Measurements from ENCODE around the gene ENTPD6. TPM values are rescaled to one million over a fixed set of nuclear protein-coding genes. Genes with fewer than 3 reads are reported as not detected.

The ENTPD6 gene
- total RNA-seq, 2 experiments from 2014 or later: 63.6 to 66.6 TPM

DNA sequence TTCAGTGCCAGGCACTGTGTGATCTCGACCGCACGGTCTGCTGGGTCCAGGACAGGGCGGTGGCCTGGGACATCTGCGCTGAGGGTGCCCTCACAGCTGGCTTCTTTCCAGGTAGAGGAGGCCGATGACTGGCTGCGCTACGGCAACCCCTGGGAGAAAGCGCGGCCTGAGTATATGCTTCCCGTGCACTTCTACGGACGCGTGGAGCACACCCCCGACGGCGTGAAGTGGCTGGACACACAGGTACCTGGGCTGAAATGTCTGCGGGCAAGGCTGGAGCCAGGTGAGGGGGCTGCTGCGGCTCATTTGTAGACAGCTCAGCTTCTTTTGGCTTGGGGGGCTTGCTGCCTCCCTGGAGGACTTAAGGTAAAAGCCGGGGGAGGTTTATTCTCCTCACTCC is 79.0 kb downstream of the ENTPD6 start:
- Mint-ChIP-seq H3K4me1 (ENCODE audit: low read depth) (no peaks in the 10 kb centered on the region), H3K4me3 (no peak overlapping the region), H3K36me3 (ENCODE audit: low read depth) (peaks cover 12% of the 10 kb centered on the region), H3K27me3 (ENCODE audit: low read depth) (no peaks in the 10 kb centered on the region), H3K9me3 (no peaks in the 10 kb centered on the region), H3K27ac (no peak overlapping the region)
- CTCF ChIA-PET: interaction anchor here (1.1 kb wide), 1 partner anchor 21 kb away, joined by 3 read pairs; no protein-coding TSS in a partner anchor
- DNase-seq: no peak
- intact Hi-C loops (cut with micrococcal nuclease): no loop called here

DNA sequence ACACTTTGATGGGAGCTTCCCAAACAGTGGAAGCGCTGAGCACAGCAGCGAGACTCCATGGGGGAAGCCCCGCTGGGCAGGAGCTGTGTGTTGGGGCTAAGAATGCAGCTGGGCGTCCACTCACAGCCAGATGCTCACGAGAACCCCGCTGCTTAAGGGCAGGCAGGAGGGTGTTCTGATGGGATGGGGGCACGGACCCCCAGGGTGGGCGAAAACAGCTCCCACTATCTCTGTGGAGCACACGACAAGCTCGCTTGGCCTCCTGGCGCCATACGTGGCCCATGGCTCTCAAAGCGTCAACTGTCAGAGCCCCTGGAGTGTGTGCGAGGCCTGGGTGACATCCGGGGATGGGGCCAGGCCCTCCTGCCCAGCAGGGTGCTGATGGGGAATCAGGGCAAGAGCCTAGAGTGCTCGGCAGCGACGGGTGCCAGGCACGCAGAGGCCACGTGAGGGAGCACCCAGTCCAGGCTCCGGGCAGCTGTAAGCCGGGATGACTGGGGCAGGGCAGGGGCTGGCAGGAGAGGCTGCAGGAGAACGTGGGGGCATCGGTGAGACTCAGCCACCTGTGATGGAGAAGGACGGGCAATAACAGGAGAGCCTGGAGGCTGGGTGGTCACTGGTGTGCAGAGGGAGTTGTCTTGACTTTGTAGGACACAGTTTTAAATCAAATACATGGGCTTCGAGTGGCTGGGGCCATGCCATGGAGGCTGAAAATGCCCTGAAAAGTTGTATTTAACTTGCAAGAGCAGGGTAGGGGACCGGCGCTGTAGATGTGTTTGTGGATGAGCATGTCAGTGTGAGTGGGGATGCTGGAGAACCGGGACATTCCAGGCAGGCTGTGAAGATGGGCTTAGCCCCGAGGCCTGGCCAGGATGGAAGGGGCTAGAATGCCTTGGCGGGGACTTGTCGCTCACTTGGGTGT is 79.6 kb downstream of the ENTPD6 start:
- Mint-ChIP-seq H3K36me3 (ENCODE audit: low read depth) (peaks cover 9% of the 10 kb centered on the region), H3K9me3 (no peaks in the 10 kb centered on the region), H3K4me3 (no peak overlapping the region), H3K4me1 (ENCODE audit: low read depth) (no peaks in the 10 kb centered on the region), H3K27me3 (ENCODE audit: low read depth) (no peaks in the 10 kb centered on the region), H3K27ac (no peak overlapping the region)
- CTCF ChIA-PET: interaction anchor here (1.1 kb wide), 1 partner anchor 21 kb away, joined by 3 read pairs; no protein-coding TSS in a partner anchor
- intact Hi-C loops (cut with micrococcal nuclease): no loop called here
- no peak for DNase-seq

DNA sequence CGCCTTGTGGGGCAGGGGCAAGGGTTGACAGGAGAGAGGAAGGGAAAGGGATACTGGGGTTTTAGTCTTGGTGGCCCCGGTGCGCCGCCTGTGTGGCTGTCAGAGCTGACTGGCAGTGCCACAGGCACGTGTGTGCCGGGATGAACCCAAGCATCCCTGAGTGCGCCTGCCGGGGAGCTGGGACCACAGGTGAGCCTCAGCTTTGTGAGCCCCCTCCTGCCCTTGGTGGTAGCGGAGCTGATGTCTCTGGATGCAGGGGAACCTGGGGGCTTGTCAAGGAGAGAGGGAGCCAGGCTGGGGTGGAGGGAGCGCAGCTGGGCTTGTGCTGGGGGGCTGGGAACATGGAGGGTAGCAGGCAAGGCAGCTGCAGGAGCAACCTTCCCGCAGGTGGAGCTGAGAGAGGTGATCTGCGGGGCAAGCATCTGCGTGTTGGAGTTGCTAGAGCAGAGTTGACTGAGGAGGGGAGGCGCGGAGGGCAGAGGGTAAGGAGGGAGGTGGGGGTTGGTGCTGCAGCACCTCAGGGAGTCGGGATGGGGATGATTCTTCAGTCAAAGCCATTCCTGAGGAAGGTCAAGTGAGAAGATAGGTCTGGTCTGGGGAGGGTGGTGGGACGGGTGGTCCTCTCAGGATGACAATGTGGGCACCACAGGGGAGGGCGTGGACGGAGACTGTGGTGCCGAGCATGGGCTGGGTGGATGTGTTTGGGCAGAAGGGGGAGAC is 80.5 kb downstream of the ENTPD6 start:
- no peak for DNase-seq
- Mint-ChIP-seq H3K36me3 (ENCODE audit: low read depth) (peaks cover 9% of the 10 kb centered on the region), H3K27me3 (ENCODE audit: low read depth) (no peaks in the 10 kb centered on the region), H3K4me1 (ENCODE audit: low read depth) (no peaks in the 10 kb centered on the region), H3K27ac (no peak overlapping the region), H3K9me3 (no peaks in the 10 kb centered on the region), H3K4me3 (no peak overlapping the region)
- intact Hi-C loops (cut with micrococcal nuclease): no loop called here
- CTCF ChIA-PET: interaction anchor here (1.5 kb wide), 1 partner anchor 19 kb away, joined by 4 read pairs; no protein-coding TSS in a partner anchor

Other genes with a start within 250 kb of the ENTPD6 start
- 10 to 100 TPM; 37.8 to 43.1 TPM for gene CST7, start 246.4 kb upstream of the ENTPD6 start, total RNA-seq
- 10 to 100 TPM; 46.9 to 50.9 TPM for gene APMAP, start 203.0 kb upstream of the ENTPD6 start, total RNA-seq
- 10 to 100 TPM in 1 of 2 experiments, 1 to 10 TPM in 1; 9.4 to 10.1 TPM for gene ACSS1, start 137.6 kb upstream of the ENTPD6 start, total RNA-seq
- not detected for gene VSX1, start 113.6 kb upstream of the ENTPD6 start, total RNA-seq
- 10 to 100 TPM; 19.6 to 20.0 TPM for gene PYGB, start 52.4 kb downstream of the ENTPD6 start, total RNA-seq
- gene ABHD12, start 195.1 kb downstream of the ENTPD6 start, total RNA-seq: 10 to 100 TPM; 13.0 to 14.7 TPM
- gene GINS1, start 212.0 kb downstream of the ENTPD6 start, total RNA-seq: 10 to 100 TPM; 25.5 to 27.7 TPM

All from activated naive CD4-positive, alpha-beta T cell treated with anti-CD3 and anti-CD28 coated beads for 36 hours (primary cell).